Endothelial cell of umbilical vein (primary cell): ENCODE results near the gene CIC. TPM values are rescaled to one million over a fixed set of nuclear protein-coding genes. Genes with fewer than 3 reads are reported as not detected.
A peak's percentile ranks its signal among the peaks of the same experiment; 100 is the strongest.

Experiments used
- BruUV-seq: library from RNA; stranded (reverse); fragments of 400-500 nt; replicated peaks from 2 replicates; lab custom pipeline; 2021; lab: Mats Ljungman, UMichigan
- CTCF ChIA-PET: fragments of 300-600, 350-600 bp; sonication (Branson Sonifier 250); formaldehyde crosslinking; loops from one replicate; lab custom pipeline; 2021; ENCODE audit warnings: antibody characterized with exemption, inconsistent platforms; lab: Charles Lee
- POLR2A ChIA-PET: fragments of 300-600, 350-600 bp; sonication (Branson Sonifier 250); formaldehyde crosslinking; loops from one replicate; lab custom pipeline; 2021; ENCODE audit warnings: antibody characterized with exemption, inconsistent platforms; lab: Charles Lee
- DNase-seq: peaks from one replicate; pipeline ENCODE4 v3.0.0-alpha.2; 2011; ENCODE audit warnings: low read depth, low spot score
- FAIRE-seq: peaks from 2 replicates; lab custom pipeline; 2011; peaks lifted over from hg19 to GRCh38; lab: Jason Lieb, UNC
- H2AFZ ChIP-seq: 2 replicates; pipeline ENCODE4 v1.6.0; 2012; ENCODE audit warnings: low read depth, low read length, control low read depth, inconsistent platforms
- H3K27ac ChIP-seq: 2 replicates; pipeline ENCODE4 v1.5.1; 2011; ENCODE audit warnings: low read depth, mild to moderate bottlenecking, control low read depth, low read length, moderate library complexity; ENCODE audit not compliant: insufficient read depth
- H3K27me3 ChIP-seq, 2 experiments: 2 replicates each; pipeline versions ENCODE4 v1.6.0 to v1.6.1; 2011; ENCODE audit warnings: low read length in 2 of 2, mixed read lengths in 1 of 2; ENCODE audit not compliant: control insufficient read depth in 2 of 2, insufficient read depth in 2 of 2
- H3K36me3 ChIP-seq, 2 experiments: 2 replicates in 1 of 2; 3 replicates in 1 of 2; pipeline ENCODE4 v1.5.1; 2011; ENCODE audit warnings: low read length in 2 of 2, mild to moderate bottlenecking in 1 of 2, moderate library complexity in 1 of 2; ENCODE audit not compliant: control insufficient read depth in 2 of 2, insufficient read depth in 2 of 2; ENCODE audit errors: extremely low read depth in 1 of 2
- H3K4me1 ChIP-seq: 3 replicates; pipeline ENCODE4 v1.5.1; 2011; ENCODE audit warnings: mild to moderate bottlenecking, low read length; ENCODE audit not compliant: control insufficient read depth, insufficient read depth; ENCODE audit errors: extremely low read depth
- H3K4me2 ChIP-seq: 2 replicates; pipeline ENCODE4 v1.6.1; 2011; ENCODE audit warnings: low read length, control low read depth, mixed read lengths; ENCODE audit not compliant: insufficient read depth
- H3K4me3 ChIP-seq, 3 experiments: fragments of 200-600 bp in 1 of 3; sonication (generic), shearing (Covaris generic) in 1 of 3; replicated peaks in 1 of 3; 2 replicates each; pipeline ENCODE4 v1.5.1; 2011 to 2016; ENCODE audit warnings: control low read depth in 3 of 3, low read length in 3 of 3, mild to moderate bottlenecking in 2 of 3, inconsistent platforms in 1 of 3, low read depth in 1 of 3, moderate library complexity in 1 of 3; ENCODE audit not compliant: insufficient read depth in 1 of 3
- H3K79me2 ChIP-seq: 2 replicates; pipeline ENCODE4 v1.6.0; 2012; ENCODE audit warnings: low read length, inconsistent platforms; ENCODE audit not compliant: control insufficient read depth, insufficient read depth
- H3K9ac ChIP-seq: replicated peaks from 2 replicates; pipeline ENCODE3; 2011; ENCODE audit warnings: low read length, control low read depth; ENCODE audit not compliant: insufficient read depth; ENCODE audit errors: extremely low read depth
- H3K9me1 ChIP-seq: replicated peaks from 3 replicates; pipeline ENCODE4 v1.6.0; 2011; ENCODE audit warnings: mild to moderate bottlenecking, low read length; ENCODE audit not compliant: control insufficient read depth, insufficient read depth; ENCODE audit errors: extremely low read depth
- H3K9me3 ChIP-seq: replicated peaks from 2 replicates; pipeline ENCODE4 v1.5.1; 2012; ENCODE audit warnings: low read length, inconsistent platforms; ENCODE audit not compliant: control insufficient read depth, insufficient read depth
- H4K20me1 ChIP-seq: replicated peaks from 2 replicates; pipeline ENCODE3; 2011; ENCODE audit warnings: mild to moderate bottlenecking, low read length; ENCODE audit not compliant: control insufficient read depth, insufficient read depth; ENCODE audit errors: extremely low read depth
- EZH2 ChIP-seq: IDR thresholded peaks from 2 replicates; pipeline ENCODE4 v1.6.1; 2012; ENCODE audit warnings: borderline replicate concordance, low read depth, mild to moderate bottlenecking, moderate library complexity, low read length, inconsistent platforms; ENCODE audit not compliant: severe bottlenecking
- FOS ChIP-seq: IDR thresholded peaks from 2 replicates; pipeline ENCODE4 v1.6.1; 2011; ENCODE audit warnings: mild to moderate bottlenecking, low read length, moderate library complexity, borderline replicate concordance; ENCODE audit not compliant: insufficient read depth
- dilution Hi-C: fragments of 300-500 bp; cut with MboI; formaldehyde crosslinking; loops from one replicate; pipeline ENCODE4 v1.15.0; 2019; ENCODE audit warnings: low sequenced_read_pairs; ENCODE audit not compliant: extremely low pct_ligation_motif_present
- intact Hi-C: fragments of 100-400 bp; cut with micrococcal nuclease; formaldehyde crosslinking; loops from one replicate; pipeline ENCODE4 v1.10.0; 2022
- polyA plus RNA-seq, 4 experiments: library from polyadenylated mRNA; depleted of rRNA in 3 of 4; stranded (reverse) in 3 of 4; unstranded in 1 of 4; fragments of >200 nt; gene quantifications; 2 replicates each; pipeline versions ENCODE4 v1.2.1 to v1.2.3, GENCODE V29; 2011 to 2012; ENCODE audit warnings: missing spikeins in 1 of 4
- total RNA-seq: library from RNA; stranded (reverse); gene quantifications from 2 replicates; pipeline ENCODE4 v1.2.3, GENCODE V29; 2021
- TF ChIP-seq, protein P1 (sequence below): IDR thresholded peaks from 2 replicates; pipeline ENCODE4 v1.6.1; 2011; ENCODE audit not compliant: insufficient read depth, insufficient read length
- TF ChIP-seq, protein P2 (sequence below), 2 donors: IDR thresholded peaks; 1 replicate in 1 of 2; 2 replicates in 1 of 2; pipeline ENCODE4 v1.5.1; 2011; ENCODE audit warnings: low read length in 2 of 2, mild to moderate bottlenecking in 2 of 2, moderate library complexity in 2 of 2, control low read depth in 1 of 2, inconsistent platforms in 1 of 2, low read depth in 1 of 2; ENCODE audit not compliant: insufficient read depth in 1 of 2; ENCODE audit errors: extremely low read depth in 1 of 2

The CIC gene
- total and polyA plus RNA-seq, 2 donors (not counting 3 experiments of a cell fraction or from before 2014, with no cell fraction given): 18.4 to 86.0 TPM

DNA sequence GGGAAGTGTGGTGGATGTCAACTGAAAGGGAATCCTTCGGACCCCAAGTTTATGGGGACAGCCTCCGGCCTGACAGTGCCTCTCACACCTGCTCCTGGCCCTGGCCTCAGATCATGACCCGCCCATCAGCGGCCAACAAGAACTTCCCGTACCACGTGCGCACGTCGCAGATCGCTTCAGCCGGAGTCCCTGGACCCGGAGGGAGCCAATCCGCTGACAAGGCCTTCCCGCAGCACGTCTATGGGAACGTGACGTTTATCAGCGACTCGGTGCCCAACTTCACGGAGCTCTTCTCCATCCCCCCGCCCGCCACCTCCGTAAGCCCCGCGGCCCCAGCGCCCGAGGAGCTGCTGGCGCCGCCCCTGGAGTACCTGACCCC, 54.4 kb downstream of the CIC start:
- CTCF ChIA-PET: interaction anchor here (0.9 to 2.0 kb wide), 5 partner anchors 10 to 79 kb away, joined by 4 to 7 read pairs (median 5); no protein-coding TSS in a partner anchor
- H3K27ac ChIP-seq: no peak overlapping the region
- no peaks in the 10 kb centered on the region for H4K20me1 ChIP-seq
- H3K4me3 ChIP-seq: no peak overlapping the region
- no peak overlapping the region for H3K4me2 ChIP-seq
- TF ChIP-seq EZH2: peak; percentile 95
- TF ChIP-seq, protein P1, sequence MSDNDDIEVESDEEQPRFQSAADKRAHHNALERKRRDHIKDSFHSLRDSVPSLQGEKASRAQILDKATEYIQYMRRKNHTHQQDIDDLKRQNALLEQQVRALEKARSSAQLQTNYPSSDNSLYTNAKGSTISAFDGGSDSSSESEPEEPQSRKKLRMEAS: no peak
- intact Hi-C loops (no loop called here), dilution Hi-C loops (no loop called here)
- POLR2A ChIA-PET: no interaction called here
- H2AFZ ChIP-seq: no peak overlapping the region
- H3K4me1 ChIP-seq: peaks cover 8% of the 10 kb centered on the region
- H3K79me2 ChIP-seq: peaks cover 3% of the 10 kb centered on the region
- FAIRE-seq (no peak), DNase-seq (no peak)
- H3K27me3 ChIP-seq: peaks cover 19 to 27% of the 10 kb centered on the region in 2 experiments
- H3K9ac ChIP-seq: no peak overlapping the region
- H3K9me1 ChIP-seq: no peaks in the 10 kb centered on the region
- H3K9me3 ChIP-seq: no peaks in the 10 kb centered on the region
- no TSS peak for BruUV-seq
- H3K36me3 ChIP-seq: no peaks in the 10 kb centered on the region

DNA sequence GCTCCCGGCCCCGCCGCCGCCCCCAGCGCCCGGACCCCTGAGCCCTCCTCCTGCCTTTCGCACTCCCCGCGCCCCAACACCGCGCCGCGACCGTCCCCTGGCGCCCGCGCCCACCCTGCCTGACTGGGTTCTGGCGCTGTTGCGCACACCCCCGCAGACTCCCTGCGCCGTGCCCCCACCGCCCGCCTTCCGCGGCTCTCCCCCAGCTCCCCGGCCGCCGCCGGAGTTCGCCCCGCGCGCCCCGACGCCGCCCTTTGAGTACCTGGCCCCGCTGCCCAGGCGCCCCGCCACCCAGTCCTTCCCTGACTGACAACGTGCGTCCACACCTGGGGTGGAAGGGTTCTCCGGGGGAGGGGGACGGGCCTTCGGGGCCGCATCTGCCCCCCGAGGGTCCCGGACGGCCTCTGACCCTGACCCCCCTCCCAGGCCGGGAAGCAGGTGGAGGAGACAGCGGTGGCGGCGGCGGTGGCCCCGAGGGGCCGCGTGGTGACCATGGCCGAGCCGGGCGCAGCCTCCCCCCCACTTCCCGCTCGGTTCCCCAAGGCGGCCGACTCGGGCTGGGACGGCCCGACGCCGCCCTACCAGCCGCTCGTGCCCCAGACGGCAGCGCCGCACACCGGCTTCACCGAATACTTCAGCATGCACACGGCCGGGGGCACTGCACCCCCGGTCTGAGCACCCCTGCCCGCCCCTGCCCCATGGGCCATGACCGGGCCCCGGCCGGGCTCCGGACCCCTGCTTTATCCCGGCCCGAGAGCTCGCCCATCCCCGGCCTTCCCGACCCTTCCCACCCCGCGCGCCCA, 55.0 kb downstream of the CIC start:
- H3K4me3 ChIP-seq: peak overlapping the region in 1 of 3 experiments; percentile 6
- TF ChIP-seq, protein P2, sequence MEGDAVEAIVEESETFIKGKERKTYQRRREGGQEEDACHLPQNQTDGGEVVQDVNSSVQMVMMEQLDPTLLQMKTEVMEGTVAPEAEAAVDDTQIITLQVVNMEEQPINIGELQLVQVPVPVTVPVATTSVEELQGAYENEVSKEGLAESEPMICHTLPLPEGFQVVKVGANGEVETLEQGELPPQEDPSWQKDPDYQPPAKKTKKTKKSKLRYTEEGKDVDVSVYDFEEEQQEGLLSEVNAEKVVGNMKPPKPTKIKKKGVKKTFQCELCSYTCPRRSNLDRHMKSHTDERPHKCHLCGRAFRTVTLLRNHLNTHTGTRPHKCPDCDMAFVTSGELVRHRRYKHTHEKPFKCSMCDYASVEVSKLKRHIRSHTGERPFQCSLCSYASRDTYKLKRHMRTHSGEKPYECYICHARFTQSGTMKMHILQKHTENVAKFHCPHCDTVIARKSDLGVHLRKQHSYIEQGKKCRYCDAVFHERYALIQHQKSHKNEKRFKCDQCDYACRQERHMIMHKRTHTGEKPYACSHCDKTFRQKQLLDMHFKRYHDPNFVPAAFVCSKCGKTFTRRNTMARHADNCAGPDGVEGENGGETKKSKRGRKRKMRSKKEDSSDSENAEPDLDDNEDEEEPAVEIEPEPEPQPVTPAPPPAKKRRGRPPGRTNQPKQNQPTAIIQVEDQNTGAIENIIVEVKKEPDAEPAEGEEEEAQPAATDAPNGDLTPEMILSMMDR (IDR thresholded peaks at IDR 0.05; ENCODE audit: extremely low read depth in 1 of 2, insufficient read depth in 1 of 2, low read depth in 1 of 2, low read length in 2 of 2): peak in 1 of 2 donors; percentile 10
- TF ChIP-seq FOS: no peak
- peak; percentile 99 for TF ChIP-seq EZH2
- DNase-seq: no peak
- no peaks in the 10 kb centered on the region for H3K9me3 ChIP-seq
- FAIRE-seq: no peak
- POLR2A ChIA-PET: no interaction called here
- dilution Hi-C loops: no loop called here
- no peak overlapping the region for H3K9ac ChIP-seq
- H4K20me1 ChIP-seq: no peaks in the 10 kb centered on the region
- no peak overlapping the region for H3K4me2 ChIP-seq
- H3K79me2 ChIP-seq: peaks cover 3% of the 10 kb centered on the region
- CTCF ChIA-PET: interaction anchor here (0.9 to 2.0 kb wide), 5 partner anchors 10 to 79 kb away, joined by 4 to 7 read pairs (median 5); no protein-coding TSS in a partner anchor
- no peak overlapping the region for H2AFZ ChIP-seq
- intact Hi-C loops: no loop called here
- H3K4me1 ChIP-seq: peaks cover 8% of the 10 kb centered on the region
- H3K9me1 ChIP-seq: no peaks in the 10 kb centered on the region
- no peaks in the 10 kb centered on the region for H3K36me3 ChIP-seq
- H3K27me3 ChIP-seq: peaks cover 19 to 27% of the 10 kb centered on the region in 2 experiments
- no TSS peak for BruUV-seq
- no peak overlapping the region for H3K27ac ChIP-seq
